GM10266 (cell line): ENCODE data around the gene ATXN7.

ENCODE experiments used
- DNase-seq: peaks from one replicate; pipeline ENCODE4 v3.0.0; 2012; ENCODE audit errors: extremely low spot score
- TF ChIP-seq, protein P1 (sequence below): IDR thresholded peaks from 2 replicates; pipeline ENCODE4 v1.5.1; 2012; ENCODE audit warnings: mild to moderate bottlenecking, low read depth; ENCODE audit not compliant: control insufficient read depth, insufficient read depth; ENCODE audit errors: missing control alignments

The ATXN7 gene

DNA sequence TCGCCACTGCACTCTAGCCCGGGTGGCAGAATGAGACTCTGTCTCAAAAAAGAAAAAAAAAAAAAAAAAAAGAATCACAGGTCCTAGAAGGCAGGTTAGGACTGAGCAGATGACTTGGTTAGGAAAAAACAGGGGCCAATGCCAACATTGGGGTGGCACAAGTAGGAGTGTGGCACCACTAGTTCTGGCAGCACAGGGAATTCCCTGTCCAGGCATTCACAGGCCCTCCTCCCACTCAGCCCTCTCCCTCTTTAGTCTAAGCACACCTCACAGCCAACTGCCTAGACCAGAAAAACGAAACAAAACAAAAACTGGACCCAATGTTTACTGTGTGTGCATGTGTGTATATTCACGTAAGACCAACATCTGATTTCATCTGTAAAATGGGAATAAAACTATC, 10.6 kb upstream of the ATXN7 start:
- TF ChIP-seq, protein P1, sequence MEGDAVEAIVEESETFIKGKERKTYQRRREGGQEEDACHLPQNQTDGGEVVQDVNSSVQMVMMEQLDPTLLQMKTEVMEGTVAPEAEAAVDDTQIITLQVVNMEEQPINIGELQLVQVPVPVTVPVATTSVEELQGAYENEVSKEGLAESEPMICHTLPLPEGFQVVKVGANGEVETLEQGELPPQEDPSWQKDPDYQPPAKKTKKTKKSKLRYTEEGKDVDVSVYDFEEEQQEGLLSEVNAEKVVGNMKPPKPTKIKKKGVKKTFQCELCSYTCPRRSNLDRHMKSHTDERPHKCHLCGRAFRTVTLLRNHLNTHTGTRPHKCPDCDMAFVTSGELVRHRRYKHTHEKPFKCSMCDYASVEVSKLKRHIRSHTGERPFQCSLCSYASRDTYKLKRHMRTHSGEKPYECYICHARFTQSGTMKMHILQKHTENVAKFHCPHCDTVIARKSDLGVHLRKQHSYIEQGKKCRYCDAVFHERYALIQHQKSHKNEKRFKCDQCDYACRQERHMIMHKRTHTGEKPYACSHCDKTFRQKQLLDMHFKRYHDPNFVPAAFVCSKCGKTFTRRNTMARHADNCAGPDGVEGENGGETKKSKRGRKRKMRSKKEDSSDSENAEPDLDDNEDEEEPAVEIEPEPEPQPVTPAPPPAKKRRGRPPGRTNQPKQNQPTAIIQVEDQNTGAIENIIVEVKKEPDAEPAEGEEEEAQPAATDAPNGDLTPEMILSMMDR: no peak

GRCh38 chr3:63855333-63855940, 8.2 kb upstream of the ATXN7 start:
- DNase-seq: no peak
- TF ChIP-seq, protein P1: no peak

More for the DNA sequence above, 10.6 kb upstream of the ATXN7 start:
- no peak for DNase-seq

DNA sequence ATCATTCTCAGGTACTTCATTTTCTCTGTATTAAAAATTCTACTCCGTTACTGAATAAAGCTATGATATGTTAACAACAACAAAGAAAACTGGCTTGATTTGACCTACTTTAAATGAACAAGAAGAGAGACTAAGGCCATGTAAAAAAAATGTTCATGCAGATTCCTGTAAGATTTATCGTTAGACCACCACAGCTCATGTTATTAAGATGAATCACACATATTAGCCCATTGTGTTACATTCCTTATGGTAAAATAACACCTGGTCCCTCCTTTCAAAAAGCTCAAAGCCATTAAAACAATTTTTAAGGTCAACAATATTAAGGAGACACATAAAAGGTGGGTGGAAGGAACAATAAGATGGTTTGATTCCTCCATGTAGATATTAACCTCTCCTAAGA, 6.4 kb upstream of the ATXN7 start:
- TF ChIP-seq, protein P1: no peak

GRCh38 chr3:63860776-63861175, 2.9 kb upstream of the ATXN7 start:
- TF ChIP-seq, protein P1: no peak
- no peak for DNase-seq

More for the DNA sequence above, 6.4 kb upstream of the ATXN7 start:
- DNase-seq: no peak

DNA sequence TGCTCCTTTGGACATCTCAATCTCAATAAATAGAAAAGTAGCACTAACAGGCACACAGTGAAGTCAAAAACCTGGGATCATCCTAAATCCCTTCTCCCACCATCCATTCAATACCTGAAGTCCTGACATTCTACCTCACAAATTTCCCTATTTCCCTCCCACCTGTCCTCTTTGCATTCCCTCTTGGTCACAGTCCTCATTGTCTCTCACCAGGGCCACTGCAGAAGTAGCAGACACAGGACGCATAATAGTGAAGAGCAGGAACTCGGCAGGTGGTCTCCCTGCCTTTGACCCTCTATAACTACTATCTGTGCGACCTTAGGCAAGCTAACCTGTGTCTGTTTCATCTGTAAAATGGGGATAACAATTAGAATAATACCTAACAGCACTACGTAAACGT, 2.4 kb upstream of the ATXN7 start:
- TF ChIP-seq, protein P1: no peak
- no peak for DNase-seq

DNA sequence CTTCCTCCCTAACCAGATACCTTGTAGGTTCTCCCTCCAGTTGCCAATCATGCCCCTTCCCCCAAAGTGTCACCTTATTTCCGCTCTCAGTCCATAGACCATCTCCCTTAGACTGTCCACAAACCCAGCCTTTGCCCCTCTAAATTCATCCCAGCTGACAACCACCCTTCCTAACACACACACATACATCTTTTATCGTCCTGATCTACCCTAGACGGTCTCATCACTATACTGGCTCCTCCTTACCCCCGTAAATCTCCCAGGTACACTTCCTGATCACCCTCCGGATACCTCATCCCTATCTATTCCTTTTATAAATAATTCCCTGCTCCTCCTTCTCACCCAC, 890 bp upstream of the ATXN7 start:
- DNase-seq: peak; percentile 40
- TF ChIP-seq, protein P1: no peak

DNA sequence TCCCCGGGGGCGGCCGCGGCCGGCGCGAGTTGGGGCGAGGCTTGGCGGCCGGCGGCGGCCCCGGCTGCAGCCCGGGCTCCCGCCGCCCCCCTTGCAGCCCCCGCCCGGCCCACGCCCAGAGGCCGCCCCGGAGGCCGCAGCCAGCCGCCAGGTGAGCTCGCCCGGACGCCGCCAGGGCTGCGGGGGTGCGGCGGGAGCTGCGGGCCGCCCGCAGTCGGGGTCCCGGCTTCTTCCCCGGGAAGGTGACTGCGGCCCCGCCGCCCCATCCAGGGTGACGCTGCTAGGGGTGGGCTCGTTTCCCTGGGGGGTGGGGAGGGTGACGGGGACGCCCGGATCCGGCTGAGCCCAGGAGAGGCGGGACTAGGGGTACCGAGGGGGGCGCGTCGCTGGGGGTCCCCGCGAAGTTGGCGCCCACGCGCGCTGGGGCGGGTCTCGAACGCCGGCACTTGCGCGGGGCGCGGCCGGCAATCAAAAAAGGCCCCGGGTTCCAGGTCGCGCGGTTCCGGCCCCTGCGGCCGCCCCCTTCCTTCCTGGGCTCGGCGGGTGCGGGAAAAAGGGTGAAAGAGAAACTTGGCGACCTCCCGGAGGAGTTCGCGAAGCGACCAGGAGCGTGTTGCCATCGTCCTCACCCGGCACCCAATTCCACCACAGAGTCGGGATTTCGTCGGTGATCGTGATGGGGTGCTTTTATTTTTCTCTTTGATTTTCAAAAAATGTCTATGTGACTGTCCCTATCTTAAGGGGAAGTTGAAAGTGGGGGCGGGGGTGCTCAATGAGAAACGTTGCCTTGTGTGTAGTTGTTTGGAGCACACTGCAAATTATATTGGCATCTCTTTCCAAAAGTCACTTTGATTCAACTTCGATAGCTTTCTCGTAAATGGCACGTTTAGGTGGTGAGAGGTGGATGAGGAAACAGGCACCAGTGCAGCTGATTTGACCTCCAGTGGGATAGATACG, 619 bp downstream of the ATXN7 start:
- TF ChIP-seq, protein P1: no peak
- peak; percentile 79 for DNase-seq
